H1 (cell line): ENCODE measurements around the gene OS9. TPM values are rescaled to one million over a fixed set of nuclear protein-coding genes. Genes with fewer than 3 reads are reported as not detected.

Source experiments
- CTCF ChIA-PET: fragments of 300-600 bp; sonication (Branson Sonifier 250); formaldehyde crosslinking; loops from one replicate; lab custom pipeline; 2021; ENCODE audit not compliant: partially characterized antibody; lab: Charles Lee
- POLR2A ChIA-PET: fragments of 300-600 bp; sonication (Branson Sonifier 250); formaldehyde crosslinking; loops from one replicate; lab custom pipeline; 2021; ENCODE audit warnings: inconsistent platforms; ENCODE audit not compliant: partially characterized antibody; lab: Charles Lee
- DNase-seq, 2 experiments: peaks; one replicate each; pipeline versions ENCODE4 v3.0.0 to v3.0.0-alpha.2; 2010 to 2022; ENCODE audit warnings: low spot score in 2 of 2, low read depth in 1 of 2, mixed read lengths in 1 of 2
- FAIRE-seq: peaks from 2 replicates; lab custom pipeline; 2011; peaks lifted over from hg19 to GRCh38; lab: Jason Lieb, UNC
- H2AFZ ChIP-seq: 2 replicates; pipeline ENCODE4 v1.8.1; 2012; ENCODE audit warnings: low read length, inconsistent platforms
- H2AK5ac ChIP-seq: 2 replicates; pipeline ENCODE4 v1.6.1; 2013; ENCODE audit warnings: low read depth, low read length
- H2BK120ac ChIP-seq: replicated peaks from 2 replicates; pipeline ENCODE3; 2013; ENCODE audit warnings: low read depth, low read length, inconsistent platforms
- H2BK12ac ChIP-seq: 2 replicates; pipeline ENCODE4 v1.6.1; 2013; ENCODE audit warnings: low read depth, low read length
- H2BK15ac ChIP-seq: 2 replicates; pipeline ENCODE4 v1.6.1; 2013; ENCODE audit warnings: low read length
- H2BK20ac ChIP-seq: 2 replicates; pipeline ENCODE4 v1.6.1; 2013; ENCODE audit warnings: low read length
- H2BK5ac ChIP-seq: 2 replicates; pipeline ENCODE4 v1.6.1; 2013; ENCODE audit warnings: low read depth, low read length
- H3K14ac ChIP-seq: 2 replicates; pipeline ENCODE4 v1.6.1; 2013; ENCODE audit warnings: inconsistent platforms; ENCODE audit not compliant: insufficient read length
- H3K18ac ChIP-seq: 2 replicates; pipeline ENCODE4 v1.6.1; 2013; ENCODE audit warnings: low read length; ENCODE audit errors: extremely low read depth
- H3K23ac ChIP-seq: 2 replicates; pipeline ENCODE4 v1.6.1; 2013; ENCODE audit warnings: inconsistent platforms; ENCODE audit not compliant: insufficient read length
- H3K23me2 ChIP-seq: 2 replicates; pipeline ENCODE4 v1.6.1; 2013; ENCODE audit warnings: low read depth, low read length
- H3K27ac ChIP-seq: 2 replicates; pipeline ENCODE4 v1.6.1; 2011; ENCODE audit warnings: low read depth, low read length, inconsistent platforms
- H3K27me3 ChIP-seq, 4 experiments: replicated peaks in 1 of 4; 1 replicate in 1 of 4; 2 replicates in 3 of 4; pipeline versions ENCODE4 v1.6.1 to v1.8.1; 2011 to 2013; ENCODE audit warnings: low read length in 3 of 4, mild to moderate bottlenecking in 3 of 4, inconsistent platforms in 2 of 4, mixed read lengths in 2 of 4, moderate library complexity in 1 of 4; ENCODE audit not compliant: control insufficient read depth in 3 of 4, insufficient read depth in 3 of 4; ENCODE audit errors: extremely low read depth in 1 of 4
- H3K36me3 ChIP-seq, 4 experiments: 2 replicates each; pipeline versions ENCODE4 v1.6.1 to v1.8.1; 2011 to 2013; ENCODE audit warnings: mild to moderate bottlenecking in 4 of 4, low read length in 3 of 4, moderate library complexity in 2 of 4, control low read depth in 1 of 4, inconsistent platforms in 1 of 4; ENCODE audit not compliant: insufficient read depth in 4 of 4, control insufficient read depth in 2 of 4
- H3K4ac ChIP-seq: replicated peaks from 2 replicates; pipeline ENCODE3; 2013; ENCODE audit warnings: low read length, low read depth, mixed read lengths, inconsistent platforms; ENCODE audit not compliant: insufficient read length
- H3K4me1 ChIP-seq, 4 experiments: replicated peaks in 1 of 4; 1 replicate in 1 of 4; 2 replicates in 3 of 4; pipeline versions ENCODE4 v1.6.1 to v1.8.1; 2011 to 2013; ENCODE audit warnings: low read length in 3 of 4, inconsistent platforms in 2 of 4, mixed read lengths in 1 of 4; ENCODE audit not compliant: insufficient read depth in 4 of 4, control insufficient read depth in 3 of 4
- H3K4me2 ChIP-seq, 2 experiments: 2 replicates each; pipeline versions ENCODE4 v1.6.1 to v1.8.1; 2011 to 2013; ENCODE audit warnings: low read depth in 2 of 2, low read length in 2 of 2, control low read depth in 1 of 2, inconsistent platforms in 1 of 2, mild to moderate bottlenecking in 1 of 2; ENCODE audit not compliant: insufficient read depth in 1 of 2
- H3K4me3 ChIP-seq, 4 experiments: fragments of 200-600, 300-600 bp in 1 of 4; sonication (generic), shearing (Covaris generic), sonication (Bioruptor Twin) in 1 of 4; 2 replicates each; pipeline versions ENCODE4 v1.5.1 to v1.8.1; 2011 to 2016; ENCODE audit warnings: low read length in 4 of 4, low read depth in 3 of 4, control low read depth in 2 of 4, inconsistent platforms in 2 of 4, mild to moderate bottlenecking in 2 of 4, mixed read lengths in 1 of 4, moderate library complexity in 1 of 4; ENCODE audit not compliant: insufficient read depth in 2 of 4; ENCODE audit errors: extremely low read depth in 1 of 4
- H3K56ac ChIP-seq: replicated peaks from 2 replicates; pipeline ENCODE3; 2013; ENCODE audit warnings: low read depth, mild to moderate bottlenecking, mixed read lengths, low read length, inconsistent platforms; ENCODE audit not compliant: insufficient read length
- H3K79me1 ChIP-seq: 2 replicates; pipeline ENCODE4 v1.6.1; 2013; ENCODE audit warnings: low read depth, low read length, control low read depth
- H3K79me2 ChIP-seq, 2 experiments: 2 replicates each; pipeline versions ENCODE4 v1.6.1 to v1.8.1; 2012 to 2013; ENCODE audit warnings: low read length in 2 of 2, mild to moderate bottlenecking in 2 of 2, inconsistent platforms in 1 of 2; ENCODE audit not compliant: insufficient read depth in 2 of 2, control insufficient read depth in 1 of 2
- H3K9ac ChIP-seq, 4 experiments: replicated peaks in 1 of 4; 1 replicate in 1 of 4; 2 replicates in 3 of 4; pipeline versions ENCODE4 v1.6.1 to v1.8.1; 2011 to 2013; ENCODE audit warnings: low read depth in 3 of 4, low read length in 3 of 4, control low read depth in 2 of 4, mild to moderate bottlenecking in 2 of 4, moderate library complexity in 2 of 4, inconsistent platforms in 1 of 4; ENCODE audit errors: extremely low read depth in 1 of 4
- H3K9me3 ChIP-seq, 2 experiments: 2 replicates each; pipeline versions ENCODE4 v1.6.1 to v1.8.1; 2012 to 2013; ENCODE audit warnings: mild to moderate bottlenecking in 2 of 2, moderate library complexity in 2 of 2, control low read depth in 1 of 2, inconsistent platforms in 1 of 2, low read depth in 1 of 2, low read length in 1 of 2, mixed read lengths in 1 of 2; ENCODE audit not compliant: insufficient read depth in 2 of 2
- H4K20me1 ChIP-seq, 2 experiments: replicated peaks in 1 of 2; 2 replicates each; pipeline versions ENCODE3 to v1.8.1; 2011 to 2013; ENCODE audit warnings: inconsistent platforms in 2 of 2, low read length in 2 of 2, mild to moderate bottlenecking in 1 of 2; ENCODE audit not compliant: insufficient read depth in 2 of 2, control insufficient read depth in 1 of 2
- H4K5ac ChIP-seq: 2 replicates; pipeline ENCODE4 v1.6.1; 2013; ENCODE audit warnings: low read length, low read depth, mixed read lengths, inconsistent platforms; ENCODE audit not compliant: insufficient read length
- H4K8ac ChIP-seq: 2 replicates; pipeline ENCODE4 v1.8.0; 2013; ENCODE audit warnings: mild to moderate bottlenecking, moderate library complexity, low read length, inconsistent platforms; ENCODE audit not compliant: insufficient read depth; ENCODE audit errors: extremely low read depth
- H4K91ac ChIP-seq: replicated peaks from 2 replicates; pipeline ENCODE3; 2013; ENCODE audit warnings: low read length, mixed read lengths, inconsistent platforms; ENCODE audit not compliant: insufficient read length
- BRCA1 ChIP-seq: IDR thresholded peaks from 2 replicates; pipeline ENCODE4 v1.6.1; 2012; ENCODE audit warnings: low read depth, low read length, improper control_type of control experiment
- EGR1 ChIP-seq: IDR thresholded peaks from 2 replicates; pipeline ENCODE4 v1.6.1; 2011; ENCODE audit warnings: low read depth, low read length, borderline replicate concordance
- EP300 ChIP-seq, 2 experiments: IDR thresholded peaks; 1 replicate in 1 of 2; 2 replicates in 1 of 2; pipeline ENCODE4 v1.6.1; 2011 to 2012; ENCODE audit warnings: low read depth in 2 of 2, low read length in 2 of 2, mild to moderate bottlenecking in 2 of 2, borderline replicate concordance in 1 of 2, inconsistent platforms in 1 of 2, moderate library complexity in 1 of 2
- EZH2 ChIP-seq: fragments of 200-600 bp; sonication (generic); IDR thresholded peaks from 2 replicates; pipeline ENCODE4 v1.7.1; 2012; ENCODE audit warnings: low read depth, mild to moderate bottlenecking, moderate library complexity, low read length, inconsistent platforms; ENCODE audit not compliant: severe bottlenecking
- HDAC2 ChIP-seq, 2 experiments: fragments of 300-600 bp in 1 of 2; sonication (generic) in 1 of 2; IDR thresholded peaks; 2 replicates each; pipeline ENCODE4 v1.6.1; 2011 to 2012; ENCODE audit warnings: low read depth in 2 of 2, low read length in 2 of 2, mild to moderate bottlenecking in 2 of 2, moderate library complexity in 2 of 2, borderline replicate concordance in 1 of 2, inconsistent platforms in 1 of 2
- KDM5A ChIP-seq: fragments of 200-600 bp; IDR thresholded peaks from 2 replicates; pipeline ENCODE4 v1.7.1; 2012; ENCODE audit warnings: mild to moderate bottlenecking, low read length, inconsistent platforms, mixed read lengths
- PHF8 ChIP-seq: fragments of 200-600 bp; sonication (generic); conservative IDR thresholded peaks from 2 replicates; pipeline ENCODE4 v1.7.1; 2012; ENCODE audit warnings: low read depth, mild to moderate bottlenecking, inconsistent platforms, low read length, moderate library complexity
- SP1 ChIP-seq: IDR thresholded peaks from 2 replicates; pipeline ENCODE4 v1.6.1; 2011; ENCODE audit warnings: low read depth, low read length
- TEAD4 ChIP-seq: IDR thresholded peaks from 2 replicates; pipeline ENCODE4 v1.6.1; 2012; ENCODE audit warnings: low read depth, low read length, inconsistent platforms, mixed read lengths
- YY1 ChIP-seq: IDR thresholded peaks from 2 replicates; pipeline ENCODE4 v1.6.1; 2011; ENCODE audit warnings: low read depth, mild to moderate bottlenecking, low read length
- WGBS, 2 experiments: shearing (Covaris generic) in 1 of 2; methylation state at CpG; one replicate each; pipeline versions ENCODE4 v1.1.6 to v1.1.7; 2013 to 2015; ENCODE audit warnings: low lambda C conversion rate in 2 of 2, mixed read lengths in 2 of 2, inconsistent platforms in 1 of 2, low coverage in 1 of 2, missing lambda C conversion rate in 1 of 2; ENCODE audit not compliant: insufficient replicate concordance in 2 of 2, insufficient coverage in 1 of 2, insufficient read length in 1 of 2; ENCODE audit errors: extremely low coverage in 1 of 2, missing lambda C conversion rate in 1 of 2; 5-methylcytosine and 5-hydroxymethylcytosine counted together
- polyA plus RNA-seq, 7 experiments: library from polyadenylated mRNA; depleted of rRNA in 3 of 7; stranded (reverse) in 5 of 7; unstranded in 2 of 7; fragments of >200 nt in 5 of 7; fragments of 200-250 nt in 2 of 7; gene quantifications; 1 replicate in 5 of 7; 2 replicates in 1 of 7; 4 replicates in 1 of 7; pipeline versions ENCODE4 v1.2.1 to v1.2.3, GENCODE V29; 2011 to 2013; ENCODE audit warnings: missing spikeins in 2 of 7, mixed read lengths in 2 of 7
- total RNA-seq: library from RNA; stranded (reverse); fragmentation: NEBNext Ultra II Directional; extraction: Animal tissue kit (Norgen Biotek cat#: 25700); gene quantifications from 2 replicates; pipeline ENCODE4 v1.2.1, GENCODE V29; 2021

Gene OS9
- total and polyA plus RNA-seq, 2 of the 8 experiments (the other 6 are each of a cell fraction or from before 2014, with no cell fraction given) = 71.0 to 108 TPM

GRCh38 chr12:57726151-57726883, 32.4 kb downstream of the OS9 start:
- Histone ChIP-seq H2BK12ac (peak overlapping the region; percentile 75; the same call in 1 of the 2 replicates), H3K4me3 (peak overlapping the region; percentile 51 to 82 (median 65)), H3K14ac (no peak overlapping the region), H3K27ac (no peak overlapping the region), H3K9ac (no peak overlapping the region), H3K9me3 (no peaks in the 10 kb centered on the region), H4K20me1 (peaks cover 2 to 7% of the 10 kb centered on the region in 2 experiments), H2BK120ac (no peak overlapping the region), H3K27me3 (peaks cover 19 to 70% (median 50%) of the 10 kb centered on the region in 4 experiments), H3K23me2 (peaks cover 12% of the 10 kb centered on the region; the same call in 1 of the 2 replicates), H4K91ac (peak overlapping the region; percentile 63), H4K8ac (no peak overlapping the region), H3K56ac (no peak overlapping the region), H3K4me2 (peak overlapping the region; percentile 52 to 95), H3K18ac (no peak overlapping the region), H3K4ac (no peak overlapping the region), H2AK5ac (no peak overlapping the region), H3K79me1 (no peaks in the 10 kb centered on the region), H3K36me3 (no peaks in the 10 kb centered on the region), H2BK15ac (no peak overlapping the region), H3K23ac (no peak overlapping the region), H4K5ac (no peak overlapping the region), H3K79me2 (no peaks in the 10 kb centered on the region), H3K4me1 (peaks cover 0 to 20% (median 13%) of the 10 kb centered on the region in 4 experiments; a peak in 5 of 7 replicates), H2BK20ac (no peak overlapping the region), H2AFZ (no peak overlapping the region), H2BK5ac (no peak overlapping the region; the same call in 1 of the 2 replicates)
- ChIA-PET CTCF (interaction anchor here (0.6 to 11.7 kb wide), 33 partner anchors 10 to 654 kb away, joined by 3 to 149 read pairs (median 4); partner anchors contain the start of genes AGAP2, B4GALNT1, OS9 and TSPAN31), POLR2A (interaction anchor here (0.5 to 7.4 kb wide), 11 partner anchors 11 to 152 kb away, joined by 3 to 59 read pairs (median 4); partner anchors contain the start of genes AGAP2, B4GALNT1 and TSPAN31)
- DNase-seq (peak; percentile 65 to 95), FAIRE-seq (no peak)
- WGBS, 2 experiments = 4% methylated on average over 73 of the region's 79 CpGs; no CpG with 5 or more reads in 1 of the 2 experiments
- TF ChIP-seq HDAC2 (IDR thresholded peaks at IDR 0.05; ENCODE audit: borderline replicate concordance in 1 of 2, low read depth in 2 of 2, low read length in 2 of 2) (peak in 1 of 2 experiments; percentile 70; a peak in 1 of 4 replicates), KDM5A (no peak), EGR1 (no peak), TEAD4 (no peak), EP300 (IDR thresholded peaks at IDR 0.05; ENCODE audit: borderline replicate concordance in 1 of 2, low read depth in 2 of 2, low read length in 2 of 2) (no peak), BRCA1 (no peak), PHF8 (no peak), EZH2 (no peak), YY1 (peak; percentile 53; the same call in 1 of the 2 replicates), SP1 (no peak)
